ENCODE results near the gene CCHCR1. TPM values are rescaled to one million over a fixed set of nuclear protein-coding genes. Genes with fewer than 3 reads are reported as not detected.

CCHCR1 gene
- total RNA-seq, 1 experiment from 2014 or later = 45.5 TPM

DNA sequence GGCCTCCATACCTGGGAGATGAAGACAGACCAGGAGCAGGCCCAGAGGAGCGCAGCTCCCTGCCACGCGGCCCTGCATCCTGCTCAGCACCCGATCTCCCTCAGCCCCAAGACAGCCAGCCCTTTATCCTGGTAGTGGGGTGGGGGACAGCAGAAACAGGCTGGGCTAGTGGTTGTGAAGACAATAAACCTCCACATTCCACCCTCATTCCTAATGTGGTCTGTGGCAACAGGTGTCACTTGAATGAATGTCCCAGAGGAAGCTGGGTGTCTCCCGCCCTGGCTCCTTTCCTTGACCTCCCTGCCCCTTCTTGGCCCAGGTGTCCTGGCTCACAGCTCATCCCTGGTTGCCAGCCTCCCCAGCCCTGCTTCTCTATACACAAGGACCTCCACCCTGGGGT is 45.1 kb downstream of the CCHCR1 start, which contains the start of gene C6orf15:
Gene C6orf15, minus strand, starts transcription at position 98 of the 400 bp plus-strand sequence. Its CDS starts 20 bp downstream, at position 78.
- WGBS (ENCODE audit: extremely low coverage, insufficient read length, low lambda C conversion rate) = no CpG with 5 or more reads among the region's 5 CpGs

More for the DNA sequence above, 45.1 kb downstream of the CCHCR1 start, which contains the start of gene C6orf15:
- no peak within 1 kb of the TSS for H2AFZ ChIP-seq (ENCODE audit: low read length)
- Mint-ChIP-seq H3K4me3 (no peak within 1 kb of the TSS), H3K9me3 (no peaks in the 10 kb centered on the region; a peak in 1 of 5 replicates), H3K27ac (no peak within 1 kb of the TSS), H3K4me1 (peaks cover 50 to 58% of the 10 kb centered on the region in 2 experiments), H3K27me3 (ENCODE audit: low read depth) (peaks cover 70% of the 10 kb centered on the region), H3K36me3 (ENCODE audit: insufficient read depth in 1 of 3, low read depth in 3 of 3) (no peaks in the 10 kb centered on the region)
- H3K4me2 ChIP-seq (ENCODE audit: insufficient read depth, insufficient read length, low read length) = no peak within 1 kb of the TSS
- H2BK120ac ChIP-seq (ENCODE audit: low read depth, low read length, poor library complexity, severe bottlenecking) = no peak within 1 kb of the TSS
- no peak within 1 kb of the TSS for H3K23ac ChIP-seq (ENCODE audit: insufficient read length, low read depth, low read length)
- H3K4me1 ChIP-seq (ENCODE audit: insufficient read depth, low read length) = peaks cover 14% of the 10 kb centered on the region; the same call in 1 of the 2 replicates
- H2BK20ac ChIP-seq (ENCODE audit: low read depth, low read length, poor library complexity, severe bottlenecking) = no peak within 1 kb of the TSS
- H3K79me1 ChIP-seq (ENCODE audit: insufficient read depth, low read depth, low read length, poor library complexity, severe bottlenecking) = no peaks in the 10 kb centered on the region
- no peaks in the 10 kb centered on the region; the same call in 1 of the 2 replicates for H3K27me3 ChIP-seq (ENCODE audit: insufficient read depth, low read length)
- no peak within 1 kb of the TSS for H3K9ac ChIP-seq (ENCODE audit: extremely low read depth, insufficient read length, low read length)
- H3K56ac ChIP-seq (ENCODE audit: insufficient read length, low read depth, low read length) = no peak within 1 kb of the TSS
- H2BK12ac ChIP-seq (ENCODE audit: insufficient read length, low read depth, low read length) = no peak within 1 kb of the TSS
- no peaks in the 10 kb centered on the region for H3K23me2 ChIP-seq (ENCODE audit: insufficient read length, low read depth, low read length, poor library complexity, severe bottlenecking)
- H3K27ac ChIP-seq (ENCODE audit: insufficient read length, low read depth, low read length) = no peak within 1 kb of the TSS
- no peak within 1 kb of the TSS for H4K8ac ChIP-seq (replicated peaks; ENCODE audit: insufficient read length, low read depth, low read length)
- H3K79me2 ChIP-seq (ENCODE audit: insufficient read depth, low read length) = no peaks in the 10 kb centered on the region
- H3K18ac ChIP-seq (ENCODE audit: insufficient read length, low read depth, low read length) = no peak within 1 kb of the TSS
- H2BK15ac ChIP-seq (ENCODE audit: low read depth, low read length) = no peak within 1 kb of the TSS
- H4K91ac ChIP-seq (ENCODE audit: insufficient read length, low read depth, low read length) = no peak within 1 kb of the TSS
- H3K4ac ChIP-seq (ENCODE audit: low read depth, low read length) = no peak within 1 kb of the TSS
- no peak within 1 kb of the TSS for H3T11ph ChIP-seq (ENCODE audit: low read length)
- no peak within 1 kb of the TSS for H3K14ac ChIP-seq (ENCODE audit: insufficient read depth, low read length)
- H4K20me1 ChIP-seq (ENCODE audit: control insufficient read depth, insufficient read depth, insufficient read length) = no peaks in the 10 kb centered on the region
- H4K5ac ChIP-seq (ENCODE audit: insufficient read length, low read depth, low read length) = no peak within 1 kb of the TSS
- no peaks in the 10 kb centered on the region for H3K9me3 ChIP-seq (ENCODE audit: control insufficient read depth, low read depth, low read length)
- H2BK5ac ChIP-seq (ENCODE audit: insufficient read length, low read length) = no peak within 1 kb of the TSS
- TF ChIP-seq, protein P1, sequence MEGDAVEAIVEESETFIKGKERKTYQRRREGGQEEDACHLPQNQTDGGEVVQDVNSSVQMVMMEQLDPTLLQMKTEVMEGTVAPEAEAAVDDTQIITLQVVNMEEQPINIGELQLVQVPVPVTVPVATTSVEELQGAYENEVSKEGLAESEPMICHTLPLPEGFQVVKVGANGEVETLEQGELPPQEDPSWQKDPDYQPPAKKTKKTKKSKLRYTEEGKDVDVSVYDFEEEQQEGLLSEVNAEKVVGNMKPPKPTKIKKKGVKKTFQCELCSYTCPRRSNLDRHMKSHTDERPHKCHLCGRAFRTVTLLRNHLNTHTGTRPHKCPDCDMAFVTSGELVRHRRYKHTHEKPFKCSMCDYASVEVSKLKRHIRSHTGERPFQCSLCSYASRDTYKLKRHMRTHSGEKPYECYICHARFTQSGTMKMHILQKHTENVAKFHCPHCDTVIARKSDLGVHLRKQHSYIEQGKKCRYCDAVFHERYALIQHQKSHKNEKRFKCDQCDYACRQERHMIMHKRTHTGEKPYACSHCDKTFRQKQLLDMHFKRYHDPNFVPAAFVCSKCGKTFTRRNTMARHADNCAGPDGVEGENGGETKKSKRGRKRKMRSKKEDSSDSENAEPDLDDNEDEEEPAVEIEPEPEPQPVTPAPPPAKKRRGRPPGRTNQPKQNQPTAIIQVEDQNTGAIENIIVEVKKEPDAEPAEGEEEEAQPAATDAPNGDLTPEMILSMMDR (conservative IDR thresholded peaks at IDR 0.05) = no peak
- DNase-seq = no peak
- no peak within 1 kb of the TSS for H2AK5ac ChIP-seq (ENCODE audit: insufficient read length, low read length)
